HL-60 (cell line): Measurements from ENCODE around the gene EEF1G.
"Not testable (repeated sequence)": the region's sequence is repeated elsewhere in the genome, so short reads cannot be mapped to it uniquely, and the experiment has no call there.

Experiments used
- DNase-seq, 2 experiments: peaks; one replicate each; pipeline ENCODE4 v3.0.0-alpha.2; 2010 to 2020; ENCODE audit warnings: low read depth in 1 of 2, low spot score in 1 of 2
- H3K27ac ChIP-seq: fragments of 250-450 bp; sonication (Bioruptor Pico); replicated peaks from 2 replicates; pipeline ENCODE4 v1.5.1; 2020; ENCODE audit warnings: mild to moderate bottlenecking, moderate library complexity
- H3K27me3 ChIP-seq: fragments of 250-450 bp; sonication (Bioruptor Pico); 2 replicates; pipeline ENCODE4 v1.5.1; 2021; ENCODE audit warnings: mild to moderate bottlenecking, moderate library complexity; ENCODE audit not compliant: insufficient read depth, poor library complexity, severe bottlenecking
- H3K4me3 ChIP-seq: replicated peaks from 2 replicates; pipeline ENCODE4 v1.5.1; 2011; ENCODE audit warnings: mild to moderate bottlenecking, control low read depth, low read length; ENCODE audit not compliant: insufficient read depth
- CTCF ChIP-seq: IDR thresholded peaks from one replicate; pipeline ENCODE4 v1.5.1; 2011; ENCODE audit warnings: low read length, control low read depth, inconsistent platforms; ENCODE audit not compliant: insufficient read depth
- GABPA ChIP-seq: IDR thresholded peaks from 2 replicates; pipeline ENCODE4 v1.6.1; 2012; ENCODE audit warnings: low read depth
- POLR2AphosphoS5 ChIP-seq: IDR thresholded peaks from 2 replicates; pipeline ENCODE4 v1.6.1; 2012; ENCODE audit warnings: low read depth
- REST ChIP-seq: IDR thresholded peaks from 2 replicates; pipeline ENCODE4 v1.6.1; 2012; ENCODE audit warnings: low read depth; ENCODE audit not compliant: insufficient replicate concordance
- SPI1 ChIP-seq: IDR thresholded peaks from 2 replicates; pipeline ENCODE4 v1.6.1; 2012; ENCODE audit warnings: low read depth, mild to moderate bottlenecking, borderline replicate concordance

Gene EEF1G

GRCh38 chr11:62553839-62554361 is 19.8 kb downstream of the EEF1G start:
- TF ChIP-seq CTCF (no peak), GABPA (no peak), SPI1 (no peak), POLR2AphosphoS5 (no peak; the same call in 1 of the 2 replicates), REST (no peak)
- no peak for DNase-seq
- peak overlapping the region; percentile 94 for H3K27ac ChIP-seq
- H3K4me3 ChIP-seq, result no peak overlapping the region
- H3K27me3 ChIP-seq, result no peaks in the 10 kb centered on the region

- Histone ChIP-seq H3K27ac (peak overlapping the region; percentile 94), H3K4me3 (no peak overlapping the region), H3K27me3 (no peaks in the 10 kb centered on the region)
- DNase-seq, result peak; percentile 84 to 96
- no peak for TF ChIP-seq REST
- peak; percentile 31; the same call in 1 of the 2 replicates for TF ChIP-seq POLR2AphosphoS5
Measured at GRCh38 chr11:62553080-62553838, 20.4 kb downstream of the EEF1G start.

- TF ChIP-seq POLR2AphosphoS5 (no peak), GABPA (no peak), SPI1 (no peak), REST (no peak), CTCF (no peak)
- DNase-seq, result no peak
- Histone ChIP-seq H3K4me3 (no peak overlapping the region), H3K27me3 (no peaks in the 10 kb centered on the region), H3K27ac (peak overlapping the region; percentile 94)
Measured at GRCh38 chr11:62552485-62553079, 21.1 kb downstream of the EEF1G start.

- DNase-seq, result not testable (repeated sequence)
Measured at GRCh38 chr11:62550478-62550877, 23.2 kb downstream of the EEF1G start.

More at GRCh38 chr11:62550478-62550877, 23.2 kb downstream of the EEF1G start:
- not testable (repeated sequence) for H3K27ac ChIP-seq, H3K4me3 ChIP-seq, H3K27me3 ChIP-seq
